OCI-LY1 (cell line): ENCODE data around the gene PABPN1L.

Experiments used
- H2AFZ ChIP-seq: fragments of 200-600 bp; sonication (generic), shearing (Covaris generic); 2 replicates; pipeline ENCODE4 v1.6.0; 2014; ENCODE audit warnings: antibody characterized with exemption, mild to moderate bottlenecking, low read length
- H3F3A ChIP-seq: fragments of 200-600 bp; sonication (generic), shearing (Covaris generic); 2 replicates; pipeline ENCODE4 v1.6.0; 2014; ENCODE audit warnings: mild to moderate bottlenecking, antibody characterized with exemption, low read length, moderate library complexity; ENCODE audit not compliant: insufficient read depth
- H3K27ac ChIP-seq: fragments of 200-600 bp; sonication (generic); 2 replicates; pipeline ENCODE4 v1.5.1; 2014; ENCODE audit warnings: low read length, mixed run types, mild to moderate bottlenecking, low read depth; ENCODE audit not compliant: poor library complexity, severe bottlenecking
- H3K27me3 ChIP-seq: fragments of 200-600 bp; sonication (generic); 2 replicates; pipeline ENCODE4 v1.6.0; 2014; ENCODE audit warnings: antibody characterized with exemption, mild to moderate bottlenecking, low read length, moderate library complexity; ENCODE audit not compliant: insufficient read depth
- H3K36me3 ChIP-seq: fragments of 200-600 bp; sonication (generic); 2 replicates; pipeline ENCODE4 v1.6.1; 2014; ENCODE audit warnings: mild to moderate bottlenecking, antibody characterized with exemption, low read length, moderate library complexity, mixed read lengths; ENCODE audit not compliant: insufficient read depth
- H3K4me1 ChIP-seq: fragments of 200-600 bp; sonication (generic); 2 replicates; pipeline ENCODE4 v1.5.1; 2014; ENCODE audit warnings: mild to moderate bottlenecking, low read length, moderate library complexity; ENCODE audit not compliant: insufficient read depth, severe bottlenecking
- H3K4me2 ChIP-seq: fragments of 200-600 bp; sonication (generic), shearing (Covaris generic); 2 replicates; pipeline ENCODE4 v1.6.1; 2014; ENCODE audit warnings: low read length
- H3K4me3 ChIP-seq: fragments of 200-600 bp; sonication (generic); 2 replicates; pipeline ENCODE4 v1.5.1; 2014; ENCODE audit warnings: low read length, low read depth, mild to moderate bottlenecking, mixed read lengths; ENCODE audit not compliant: poor library complexity, severe bottlenecking
- H3K79me2 ChIP-seq: fragments of 200-600 bp; shearing (Covaris generic); 2 replicates; pipeline ENCODE4 v1.6.1; 2016; ENCODE audit warnings: mixed run types, low read length, mixed read lengths; ENCODE audit not compliant: insufficient read depth
- H3K9ac ChIP-seq: fragments of 200-600 bp; sonication (generic), shearing (Covaris generic); 2 replicates; pipeline ENCODE4 v1.6.1; 2014; ENCODE audit warnings: mild to moderate bottlenecking, low read length, mixed read lengths
- H3K9me2 ChIP-seq: fragments of 200-600 bp; sonication (generic), shearing (Covaris generic); 2 replicates; pipeline ENCODE4 v1.6.1; 2014; ENCODE audit warnings: low read depth, mild to moderate bottlenecking, low read length, mixed read lengths
- H3K9me3 ChIP-seq: fragments of 200-600 bp; shearing (Covaris generic); 2 replicates; pipeline ENCODE4 v1.6.1; 2014; ENCODE audit warnings: low read length, mixed read lengths
- H4K20me1 ChIP-seq: fragments of 200-600 bp; sonication (generic), shearing (Covaris generic); 2 replicates; pipeline ENCODE4 v1.6.0; 2016; ENCODE audit warnings: mild to moderate bottlenecking, low read length; ENCODE audit not compliant: insufficient read depth
- CTCF ChIP-seq: fragments of 200-600 bp; sonication (generic), shearing (Covaris generic); IDR thresholded peaks from 2 replicates; pipeline ENCODE4 v1.5.1; 2017; ENCODE audit warnings: mild to moderate bottlenecking, antibody characterized with exemption, low read length, moderate library complexity, mixed read lengths
- EZH2 ChIP-seq: fragments of 200-600 bp; sonication (generic), shearing (Covaris generic); IDR thresholded peaks from 2 replicates; pipeline ENCODE4 v1.8.0; 2017; ENCODE audit warnings: borderline replicate concordance, mixed run types, mild to moderate bottlenecking, antibody characterized with exemption, low read length, moderate library complexity, mixed read lengths

PABPN1L gene

GRCh38 chr16:88863426-88863825 lies 3.0 kb downstream of the PABPN1L start:
- no peak overlapping the region for H3K9ac ChIP-seq
- H3K79me2 ChIP-seq: no peaks in the 10 kb centered on the region
- H3F3A ChIP-seq: no peaks in the 10 kb centered on the region
- H3K4me1 ChIP-seq: peaks cover 17% of the 10 kb centered on the region
- H3K4me3 ChIP-seq: no peak overlapping the region
- H3K27me3 ChIP-seq: peaks cover 4% of the 10 kb centered on the region; the same call in 1 of the 2 replicates
- H3K36me3 ChIP-seq: peaks cover 31% of the 10 kb centered on the region
- no peak overlapping the region for H2AFZ ChIP-seq
- no peak overlapping the region for H3K27ac ChIP-seq
- no peak overlapping the region for H3K4me2 ChIP-seq
- H4K20me1 ChIP-seq: no peaks in the 10 kb centered on the region
- H3K9me2 ChIP-seq: no peaks in the 10 kb centered on the region
- TF ChIP-seq EZH2: no peak
- no peak for TF ChIP-seq CTCF
- no peaks in the 10 kb centered on the region for H3K9me3 ChIP-seq

GRCh38 chr16:88862968-88863367 lies 3.5 kb downstream of the PABPN1L start:
- Histone ChIP-seq H3F3A (no peaks in the 10 kb centered on the region), H3K9me2 (no peaks in the 10 kb centered on the region), H3K4me3 (no peak overlapping the region), H3K27ac (no peak overlapping the region), H3K27me3 (peaks cover 4% of the 10 kb centered on the region; the same call in 1 of the 2 replicates), H4K20me1 (no peaks in the 10 kb centered on the region), H3K9me3 (no peaks in the 10 kb centered on the region), H2AFZ (no peak overlapping the region), H3K4me2 (no peak overlapping the region), H3K79me2 (no peaks in the 10 kb centered on the region), H3K9ac (no peak overlapping the region), H3K4me1 (peaks cover 21% of the 10 kb centered on the region), H3K36me3 (peaks cover 31% of the 10 kb centered on the region)
- TF ChIP-seq EZH2 (no peak), CTCF (no peak)

GRCh38 chr16:88861359-88861758 lies 5.1 kb downstream of the PABPN1L start:
- Histone ChIP-seq H3K36me3 (peaks cover 31% of the 10 kb centered on the region), H3K4me3 (no peak overlapping the region), H3K27ac (no peak overlapping the region), H2AFZ (no peak overlapping the region), H3K9ac (no peak overlapping the region), H3F3A (no peaks in the 10 kb centered on the region), H3K79me2 (no peaks in the 10 kb centered on the region), H3K4me1 (peaks cover 26% of the 10 kb centered on the region), H3K4me2 (no peak overlapping the region), H3K9me3 (no peaks in the 10 kb centered on the region), H3K9me2 (no peaks in the 10 kb centered on the region), H4K20me1 (no peaks in the 10 kb centered on the region), H3K27me3 (no peaks in the 10 kb centered on the region; the same call in 1 of the 2 replicates)
- TF ChIP-seq CTCF: no peak
- TF ChIP-seq EZH2: no peak
